ENCODE results near the gene IL2RA.
"Not testable (repeated sequence)": the region's sequence is repeated elsewhere in the genome, so short reads cannot be mapped to it uniquely, and the experiment has no call there.

The IL2RA gene

GRCh38 chr10:5976512-5977470 is 85.4 kb downstream of the IL2RA start:
- DNase-seq: no peak

GRCh38 chr10:5975641-5976473 is 86.3 kb downstream of the IL2RA start:
- DNase-seq: no peak

GRCh38 chr10:5973069-5973468 is 89.1 kb downstream of the IL2RA start:
- no peak for DNase-seq

GRCh38 chr10:5971886-5972285 is 90.3 kb downstream of the IL2RA start:
- no peak for DNase-seq

GRCh38 chr10:5971315-5971832 is 90.8 kb downstream of the IL2RA start:
- no peak for DNase-seq

- no peak for DNase-seq
Observed at GRCh38 chr10:5970527-5970926, 91.6 kb downstream of the IL2RA start.

- DNase-seq: no peak
Observed at GRCh38 chr10:5970066-5970465, 92.1 kb downstream of the IL2RA start.

GRCh38 chr10:5968681-5969453 is 93.3 kb downstream of the IL2RA start:
- no peak for DNase-seq

- DNase-seq: no peak
Observed at GRCh38 chr10:5968037-5968680, 94.0 kb downstream of the IL2RA start.

- DNase-seq: no peak
Observed at GRCh38 chr10:5965266-5965665, 96.9 kb downstream of the IL2RA start.

- DNase-seq: no peak
Observed at GRCh38 chr10:5964736-5965135, 97.4 kb downstream of the IL2RA start.

- DNase-seq: no peak
Observed at GRCh38 chr10:5963591-5963990, 98.6 kb downstream of the IL2RA start.

- no peak for DNase-seq
Observed at GRCh38 chr10:5963071-5963470, 99.1 kb downstream of the IL2RA start.

GRCh38 chr10:5962358-5962940 is 99.7 kb downstream of the IL2RA start:
- not testable (repeated sequence) for DNase-seq

- DNase-seq: no peak
Observed at GRCh38 chr10:5961405-5962100, 100.6 kb downstream of the IL2RA start.

GRCh38 chr10:5960973-5961275 is 101.2 kb downstream of the IL2RA start:
- not testable (repeated sequence) for DNase-seq
